ENCODE results near the gene NR1H4. TPM values are rescaled to one million over a fixed set of nuclear protein-coding genes. Genes with fewer than 3 reads are reported as not detected.

Gene NR1H4
- total and polyA plus RNA-seq, 2 of the 8 experiments (the other 6 are each of a cell fraction or from before 2014, with no cell fraction given): not detected

GRCh38 chr12:100566887-100567637, 93.4 kb downstream of the NR1H4 start:
- Histone ChIP-seq H3K14ac (ENCODE audit: insufficient read length) (no peak overlapping the region), H2AK5ac (ENCODE audit: low read depth, low read length) (no peak overlapping the region)
- 85% methylated on average over 3 of the region's 3 CpGs; no CpG with 5 or more reads in 1 of the 2 experiments for WGBS, 2 experiments (ENCODE audit: extremely low coverage in 1 of 2, insufficient coverage in 1 of 2, insufficient read length in 1 of 2, insufficient replicate concordance in 2 of 2, low coverage in 1 of 2, low lambda C conversion rate in 2 of 2, missing lambda C conversion rate in 1 of 2)
- no peak for TF ChIP-seq KDM4A (IDR thresholded peaks at IDR 0.05; ENCODE audit: low read depth, low read length, severe bottlenecking)
- no peak for TF ChIP-seq SUZ12 (IDR thresholded peaks at IDR 0.05; ENCODE audit: low read length)
- no peak for TF ChIP-seq POU5F1 (IDR thresholded peaks at IDR 0.05; ENCODE audit: low read depth, low read length)
- TF ChIP-seq RNF2 (IDR thresholded peaks at IDR 0.05; ENCODE audit: borderline replicate concordance, low read depth, low read length, missing control alignments, poor library complexity, severe bottlenecking): no peak
- TF ChIP-seq GABPA (IDR thresholded peaks at IDR 0.05; ENCODE audit: borderline replicate concordance, insufficient read depth, low read length): no peak
- TF ChIP-seq SP2 (IDR thresholded peaks at IDR 0.05; ENCODE audit: low read length): no peak
- TF ChIP-seq POLR2AphosphoS5 (IDR thresholded peaks at IDR 0.05; ENCODE audit: low read depth, low read length): no peak
- no peak for TF ChIP-seq CBX5 (IDR thresholded peaks at IDR 0.05; ENCODE audit: low read depth, low read length)
- TF ChIP-seq TEAD4 (IDR thresholded peaks at IDR 0.05; ENCODE audit: low read depth, low read length): no peak
- TF ChIP-seq KDM5A (IDR thresholded peaks at IDR 0.05; ENCODE audit: low read length): no peak
- TF ChIP-seq KDM1A (IDR thresholded peaks at IDR 0.05; ENCODE audit: borderline replicate concordance, low read length): no peak
- TF ChIP-seq TAF1 (IDR thresholded peaks at IDR 0.05; ENCODE audit: low read depth, low read length): no peak
- no peak for TF ChIP-seq POLR2A (IDR thresholded peaks at IDR 0.05; ENCODE audit: control extremely low read depth in 1 of 2, low read depth in 2 of 2, low read length in 2 of 2)
- TF ChIP-seq BCL11A (IDR thresholded peaks at IDR 0.05; ENCODE audit: low read depth in 2 of 2, low read length in 2 of 2): no peak

More at GRCh38 chr12:100566887-100567637, 93.4 kb downstream of the NR1H4 start:
- H4K20me1 ChIP-seq (replicated peaks in 1 of 2; ENCODE audit: control insufficient read depth in 1 of 2, insufficient read depth in 2 of 2, low read length in 2 of 2): no peaks in the 10 kb centered on the region
- H3K4me3 ChIP-seq (ENCODE audit: extremely low read depth in 1 of 4, insufficient read depth in 2 of 4, low read depth in 3 of 4, low read length in 4 of 4): no peak overlapping the region
- no peaks in the 10 kb centered on the region for H3K79me2 ChIP-seq (ENCODE audit: control insufficient read depth in 1 of 2, insufficient read depth in 2 of 2, low read length in 2 of 2)
- no peak overlapping the region for H3K4me2 ChIP-seq (ENCODE audit: insufficient read depth in 1 of 2, low read depth in 2 of 2, low read length in 2 of 2)
- no peak overlapping the region for H2BK5ac ChIP-seq (ENCODE audit: low read depth, low read length)
- H4K5ac ChIP-seq (ENCODE audit: insufficient read length, low read depth, low read length): no peak overlapping the region
- H3K23ac ChIP-seq (ENCODE audit: insufficient read length): no peak overlapping the region
- H2AFZ ChIP-seq (ENCODE audit: low read length): no peak overlapping the region; the same call in 1 of the 2 replicates
- H4K8ac ChIP-seq (ENCODE audit: extremely low read depth, insufficient read depth, low read length): no peak overlapping the region
- no peak overlapping the region for H3K56ac ChIP-seq (replicated peaks; ENCODE audit: insufficient read length, low read depth, low read length)
- H3K36me3 ChIP-seq (ENCODE audit: control insufficient read depth in 2 of 4, insufficient read depth in 4 of 4, low read length in 3 of 4): no peaks in the 10 kb centered on the region
- H3K18ac ChIP-seq (ENCODE audit: extremely low read depth, low read length): no peak overlapping the region
- no peak overlapping the region for H3K27ac ChIP-seq (ENCODE audit: low read depth, low read length)
- H3K9me3 ChIP-seq (ENCODE audit: insufficient read depth in 2 of 2, low read depth in 1 of 2, low read length in 1 of 2): no peaks in the 10 kb centered on the region
- H3K4me1 ChIP-seq (replicated peaks in 1 of 4; ENCODE audit: control insufficient read depth in 3 of 4, insufficient read depth in 4 of 4, low read length in 3 of 4): no peaks in the 10 kb centered on the region; a peak in 1 of 7 replicates
- ChIA-PET CTCF (ENCODE audit: partially characterized antibody) (interaction anchor here (0.7 to 2.4 kb wide), 7 partner anchors 9 to 219 kb away, joined by 3 to 10 read pairs (median 4); no protein-coding TSS in a partner anchor), POLR2A (ENCODE audit: partially characterized antibody) (no interaction called here)
- H2BK20ac ChIP-seq (ENCODE audit: low read length): no peak overlapping the region
- H3K23me2 ChIP-seq (ENCODE audit: low read depth, low read length): no peaks in the 10 kb centered on the region; the same call in 1 of the 2 replicates
- H4K91ac ChIP-seq (replicated peaks; ENCODE audit: insufficient read length, low read length): no peak overlapping the region
- H3K27me3 ChIP-seq (replicated peaks in 1 of 4; ENCODE audit: control insufficient read depth in 3 of 4, extremely low read depth in 1 of 4, insufficient read depth in 3 of 4, low read length in 3 of 4): 0 out of 7 replicates have a peak, but pooled peaks cover 0 to under 1% (median under 1%) of the 10 kb centered on the region in 4 experiments
- H2BK15ac ChIP-seq (ENCODE audit: low read length): no peak overlapping the region
- H2BK120ac ChIP-seq (replicated peaks; ENCODE audit: low read depth, low read length): no peak overlapping the region
- no peak overlapping the region for H3K4ac ChIP-seq (replicated peaks; ENCODE audit: insufficient read length, low read depth, low read length)
- H3K9ac ChIP-seq (replicated peaks in 1 of 4; ENCODE audit: extremely low read depth in 1 of 4, low read depth in 3 of 4, low read length in 3 of 4): no peak overlapping the region
- FAIRE-seq (no peak), DNase-seq (ENCODE audit: low read depth in 1 of 2, low spot score in 2 of 2) (no peak)
- no peaks in the 10 kb centered on the region for H3K79me1 ChIP-seq (ENCODE audit: low read depth, low read length)
- H2BK12ac ChIP-seq (ENCODE audit: low read depth, low read length): no peak overlapping the region

All from H1 (cell line).